HL-60 (cell line): ENCODE measurements around the gene UBE2E2.

ENCODE experiments used
- CTCF ChIP-seq: IDR thresholded peaks from one replicate; pipeline ENCODE4 v1.5.1; 2011; ENCODE audit warnings: low read length, control low read depth, inconsistent platforms; ENCODE audit not compliant: insufficient read depth
- GABPA ChIP-seq: IDR thresholded peaks from 2 replicates; pipeline ENCODE4 v1.6.1; 2012; ENCODE audit warnings: low read depth
- POLR2AphosphoS5 ChIP-seq: IDR thresholded peaks from 2 replicates; pipeline ENCODE4 v1.6.1; 2012; ENCODE audit warnings: low read depth
- SPI1 ChIP-seq: IDR thresholded peaks from 2 replicates; pipeline ENCODE4 v1.6.1; 2012; ENCODE audit warnings: low read depth, mild to moderate bottlenecking, borderline replicate concordance

- TF ChIP-seq CTCF (no peak), POLR2AphosphoS5 (no peak), GABPA (no peak), SPI1 (no peak)
These were observed 41.8 kb upstream of the UBE2E2 start for GRCh38 chr3:23161308-23161707.
